ENCODE measurements around the gene SEMA3E.

Gene SEMA3E

GRCh38 chr7:83362871-83363550, 285.9 kb downstream of the SEMA3E start:
- TF ChIP-seq SPI1 (IDR thresholded peaks at IDR 0.05; ENCODE audit: low read depth, low read length): no peak
- TF ChIP-seq TAF1 (IDR thresholded peaks at IDR 0.05; ENCODE audit: low read depth, low read length): no peak
- no peak for TF ChIP-seq POLR2A (IDR thresholded peaks at IDR 0.05; ENCODE audit: low read depth, low read length)
- no peak for TF ChIP-seq PAX5 (IDR thresholded peaks at IDR 0.05; ENCODE audit: insufficient read depth, low read length, severe bottlenecking)
- no peak for TF ChIP-seq POLR2AphosphoS5 (IDR thresholded peaks at IDR 0.05; ENCODE audit: low read depth, low read length)
- TF ChIP-seq POU2F2 (IDR thresholded peaks at IDR 0.05; ENCODE audit: low read depth, low read length): no peak
- no peak for FAIRE-seq
- no peak for DNase-seq (ENCODE audit: insufficient read length, low spot score)

GRCh38 chr7:83359108-83359507, 289.8 kb downstream of the SEMA3E start:
- DNase-seq (ENCODE audit: insufficient read length, low spot score): no peak
- TF ChIP-seq POLR2AphosphoS5 (IDR thresholded peaks at IDR 0.05; ENCODE audit: low read depth, low read length): no peak
- TF ChIP-seq PAX5 (IDR thresholded peaks at IDR 0.05; ENCODE audit: insufficient read depth, low read length, severe bottlenecking): no peak
- no peak for TF ChIP-seq POLR2A (IDR thresholded peaks at IDR 0.05; ENCODE audit: low read depth, low read length)
- no peak for TF ChIP-seq SPI1 (IDR thresholded peaks at IDR 0.05; ENCODE audit: low read depth, low read length)
- TF ChIP-seq POU2F2 (IDR thresholded peaks at IDR 0.05; ENCODE audit: low read depth, low read length): no peak
- no peak for TF ChIP-seq TAF1 (IDR thresholded peaks at IDR 0.05; ENCODE audit: low read depth, low read length)
- no peak for FAIRE-seq

DNA sequence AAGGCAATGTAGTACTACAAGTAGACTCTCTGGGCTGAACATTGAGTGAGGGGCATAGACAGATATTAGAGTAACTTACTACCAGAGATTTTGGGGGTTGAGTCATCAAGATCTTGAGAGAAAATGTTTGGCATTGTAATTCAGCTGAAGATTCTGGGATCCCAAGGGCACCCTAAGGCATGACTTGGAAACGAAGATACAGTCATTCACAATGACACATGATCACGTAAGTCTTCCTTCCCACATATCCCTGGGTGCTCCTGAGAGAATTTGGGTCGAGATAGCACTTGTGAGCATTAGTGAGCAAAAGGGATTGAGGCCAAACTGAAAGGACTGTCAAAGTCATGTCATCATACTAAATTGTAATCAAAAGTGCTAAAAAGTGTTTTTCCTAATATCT, 293.8 kb downstream of the SEMA3E start:
- FAIRE-seq: no peak
- TF ChIP-seq POLR2A (IDR thresholded peaks at IDR 0.05; ENCODE audit: low read depth, low read length): no peak
- TF ChIP-seq PAX5 (IDR thresholded peaks at IDR 0.05; ENCODE audit: insufficient read depth, low read length, severe bottlenecking): no peak
- TF ChIP-seq POLR2AphosphoS5 (IDR thresholded peaks at IDR 0.05; ENCODE audit: low read depth, low read length): no peak
- no peak for TF ChIP-seq SPI1 (IDR thresholded peaks at IDR 0.05; ENCODE audit: low read depth, low read length)
- no peak for TF ChIP-seq POU2F2 (IDR thresholded peaks at IDR 0.05; ENCODE audit: low read depth, low read length)
- TF ChIP-seq TAF1 (IDR thresholded peaks at IDR 0.05; ENCODE audit: low read depth, low read length): no peak
- no peak for DNase-seq (ENCODE audit: insufficient read length, low spot score)

- no peak for FAIRE-seq
- DNase-seq (ENCODE audit: insufficient read length, low spot score): no peak
- TF ChIP-seq TAF1 (IDR thresholded peaks at IDR 0.05; ENCODE audit: low read depth, low read length): no peak
- TF ChIP-seq POLR2A (IDR thresholded peaks at IDR 0.05; ENCODE audit: low read depth, low read length): no peak
- no peak for TF ChIP-seq SPI1 (IDR thresholded peaks at IDR 0.05; ENCODE audit: low read depth, low read length)
- TF ChIP-seq POLR2AphosphoS5 (IDR thresholded peaks at IDR 0.05; ENCODE audit: low read depth, low read length): no peak
- TF ChIP-seq POU2F2 (IDR thresholded peaks at IDR 0.05; ENCODE audit: low read depth, low read length): no peak
- TF ChIP-seq PAX5 (IDR thresholded peaks at IDR 0.05; ENCODE audit: insufficient read depth, low read length, severe bottlenecking): no peak
Measured at GRCh38 chr7:83347945-83348444, 300.9 kb downstream of the SEMA3E start.

- FAIRE-seq (no peak), DNase-seq (ENCODE audit: insufficient read length, low spot score) (no peak)
- TF ChIP-seq POU2F2 (IDR thresholded peaks at IDR 0.05; ENCODE audit: low read depth, low read length) (no peak), SPI1 (IDR thresholded peaks at IDR 0.05; ENCODE audit: low read depth, low read length) (no peak), POLR2A (IDR thresholded peaks at IDR 0.05; ENCODE audit: low read depth, low read length) (no peak), PAX5 (IDR thresholded peaks at IDR 0.05; ENCODE audit: insufficient read depth, low read length, severe bottlenecking) (no peak), TAF1 (IDR thresholded peaks at IDR 0.05; ENCODE audit: low read depth, low read length) (no peak), POLR2AphosphoS5 (IDR thresholded peaks at IDR 0.05; ENCODE audit: low read depth, low read length) (no peak)
Measured at GRCh38 chr7:83339907-83340306, 309.0 kb downstream of the SEMA3E start.

DNA sequence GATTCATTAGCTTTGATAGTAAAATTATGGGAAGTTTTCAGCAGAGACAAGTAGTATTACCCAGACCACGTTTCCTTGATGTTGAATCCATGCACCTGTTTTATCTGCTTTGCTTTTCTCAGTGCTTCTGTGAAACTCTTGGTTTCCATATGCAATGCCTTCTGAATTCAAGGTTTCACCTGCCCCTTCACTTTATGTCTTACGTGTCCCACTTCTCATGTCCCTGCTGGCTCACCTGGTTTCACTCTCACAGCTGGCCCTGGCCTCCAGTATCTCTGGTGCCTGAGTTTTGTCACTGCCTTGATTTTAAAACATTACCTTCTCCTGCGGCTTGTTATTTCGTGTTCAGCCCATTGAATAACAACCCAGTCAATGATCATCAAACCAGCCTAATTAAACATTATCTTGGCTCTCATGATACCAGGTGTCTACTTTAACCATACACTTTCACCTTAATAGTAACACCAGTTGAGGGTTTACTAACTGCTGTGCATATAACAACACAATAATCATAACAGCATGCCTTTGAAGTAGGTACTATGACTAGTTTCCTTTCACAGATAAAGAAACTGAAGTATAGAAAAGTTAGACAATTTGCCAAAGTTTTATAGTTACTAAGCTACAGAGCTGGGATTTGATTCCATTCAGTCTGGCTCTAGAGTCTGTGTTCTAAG, 310.5 kb downstream of the SEMA3E start:
- TF ChIP-seq TAF1 (IDR thresholded peaks at IDR 0.05; ENCODE audit: low read depth, low read length) (no peak), PAX5 (IDR thresholded peaks at IDR 0.05; ENCODE audit: insufficient read depth, low read length, severe bottlenecking) (no peak), SPI1 (IDR thresholded peaks at IDR 0.05; ENCODE audit: low read depth, low read length) (no peak), POLR2AphosphoS5 (IDR thresholded peaks at IDR 0.05; ENCODE audit: low read depth, low read length) (no peak), POLR2A (IDR thresholded peaks at IDR 0.05; ENCODE audit: low read depth, low read length) (no peak), POU2F2 (IDR thresholded peaks at IDR 0.05; ENCODE audit: low read depth, low read length) (no peak)
- DNase-seq (ENCODE audit: insufficient read length, low spot score) (no peak), FAIRE-seq (no peak)

DNA sequence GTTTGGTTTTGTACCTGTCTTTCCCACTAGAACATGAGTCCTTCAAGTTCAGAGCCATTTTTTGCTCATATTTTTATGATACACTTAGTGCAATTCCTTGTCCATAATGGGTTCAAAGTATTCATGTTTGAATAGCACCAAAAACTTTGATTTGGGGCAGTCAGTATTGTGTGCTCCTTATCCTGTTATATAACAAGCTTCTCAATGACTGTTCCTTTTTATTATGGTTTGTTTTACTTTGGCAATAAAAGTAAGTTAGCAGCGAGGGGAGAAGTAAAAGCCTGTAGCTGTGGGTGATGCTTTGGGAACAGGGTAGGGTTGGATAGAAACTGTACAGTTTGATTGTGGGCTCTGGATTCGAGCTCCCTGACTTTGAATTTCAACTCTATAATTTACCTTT, 311.9 kb downstream of the SEMA3E start:
- DNase-seq (ENCODE audit: insufficient read length, low spot score) (no peak), FAIRE-seq (no peak)
- TF ChIP-seq TAF1 (IDR thresholded peaks at IDR 0.05; ENCODE audit: low read depth, low read length): no peak
- TF ChIP-seq POU2F2 (IDR thresholded peaks at IDR 0.05; ENCODE audit: low read depth, low read length): no peak
- TF ChIP-seq POLR2A (IDR thresholded peaks at IDR 0.05; ENCODE audit: low read depth, low read length): no peak
- no peak for TF ChIP-seq PAX5 (IDR thresholded peaks at IDR 0.05; ENCODE audit: insufficient read depth, low read length, severe bottlenecking)
- no peak for TF ChIP-seq POLR2AphosphoS5 (IDR thresholded peaks at IDR 0.05; ENCODE audit: low read depth, low read length)
- TF ChIP-seq SPI1 (IDR thresholded peaks at IDR 0.05; ENCODE audit: low read depth, low read length): no peak

DNA sequence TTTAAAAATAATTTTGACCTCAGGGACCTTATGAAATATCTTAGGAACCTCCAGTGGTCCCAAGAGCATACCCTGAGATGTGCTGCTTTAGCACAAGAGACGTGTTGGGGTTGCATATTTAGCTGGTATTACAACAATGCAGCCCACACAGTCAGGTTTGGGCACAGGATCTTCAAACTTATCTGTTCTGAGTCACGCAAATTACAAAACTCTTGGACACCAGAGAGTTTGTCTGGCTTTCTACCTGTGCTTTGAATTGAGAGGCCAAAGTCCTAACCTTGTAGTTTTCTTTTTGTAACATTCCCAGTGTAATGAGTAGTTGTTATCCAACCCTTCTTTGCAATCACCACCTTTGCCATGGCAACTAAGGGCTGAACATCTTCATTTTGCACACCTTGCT, 322.7 kb downstream of the SEMA3E start:
- DNase-seq (ENCODE audit: insufficient read length, low spot score) (no peak), FAIRE-seq (no peak)
- TF ChIP-seq TAF1 (IDR thresholded peaks at IDR 0.05; ENCODE audit: low read depth, low read length) (no peak), POLR2A (IDR thresholded peaks at IDR 0.05; ENCODE audit: low read depth, low read length) (no peak), POU2F2 (IDR thresholded peaks at IDR 0.05; ENCODE audit: low read depth, low read length) (no peak), POLR2AphosphoS5 (IDR thresholded peaks at IDR 0.05; ENCODE audit: low read depth, low read length) (no peak), SPI1 (IDR thresholded peaks at IDR 0.05; ENCODE audit: low read depth, low read length) (no peak), PAX5 (IDR thresholded peaks at IDR 0.05; ENCODE audit: insufficient read depth, low read length, severe bottlenecking) (no peak)

DNA sequence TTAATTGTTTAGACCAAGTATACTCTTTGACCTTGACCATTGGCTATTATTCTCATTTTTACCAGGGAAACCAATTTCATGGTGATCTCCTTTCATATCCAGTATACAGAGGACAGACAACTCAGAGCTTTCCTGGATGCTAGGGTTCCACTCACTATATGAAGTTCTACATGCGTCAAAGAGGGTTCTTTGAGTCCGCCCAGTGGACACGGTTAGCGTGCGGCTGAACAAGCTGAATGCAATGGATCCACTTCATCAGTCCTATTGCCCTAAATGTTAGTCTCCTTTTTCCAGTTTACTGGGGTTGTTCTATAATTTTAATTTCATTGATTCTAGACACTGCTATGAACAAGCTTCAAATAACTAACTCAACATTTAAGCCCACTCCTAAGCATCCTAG, 323.9 kb downstream of the SEMA3E start:
- TF ChIP-seq PAX5 (IDR thresholded peaks at IDR 0.05; ENCODE audit: insufficient read depth, low read length, severe bottlenecking) (no peak), POLR2A (IDR thresholded peaks at IDR 0.05; ENCODE audit: low read depth, low read length) (no peak), SPI1 (IDR thresholded peaks at IDR 0.05; ENCODE audit: low read depth, low read length) (no peak), POU2F2 (IDR thresholded peaks at IDR 0.05; ENCODE audit: low read depth, low read length) (no peak), TAF1 (IDR thresholded peaks at IDR 0.05; ENCODE audit: low read depth, low read length) (no peak), POLR2AphosphoS5 (IDR thresholded peaks at IDR 0.05; ENCODE audit: low read depth, low read length) (no peak)
- FAIRE-seq (no peak), DNase-seq (ENCODE audit: insufficient read length, low spot score) (no peak)

Data from GM12891 (cell line).